ENCODE measurements around the gene CLCN1. TPM values are rescaled to one million over a fixed set of nuclear protein-coding genes. Genes with fewer than 3 reads are reported as not detected.

The CLCN1 gene
- total and polyA plus RNA-seq, 2 of the 8 experiments (the other 6 are each of a cell fraction or from before 2014, with no cell fraction given) = 0.36 to 0.41 TPM

GRCh38 chr7:143299346-143299745, 16.6 kb upstream of the CLCN1 start:
- POLR2A ChIA-PET (ENCODE audit: partially characterized antibody) = interaction anchor here (0.7 to 1.4 kb wide), 7 partner anchors 9 to 91 kb away, joined by 3 to 10 read pairs (median 3); partner anchors contain the start of gene CASP2
- peaks cover 40 to 95% (median 76%) of the 10 kb centered on the region in 4 experiments for H3K36me3 ChIP-seq (ENCODE audit: control insufficient read depth in 2 of 4, insufficient read depth in 4 of 4, low read length in 3 of 4)

More at GRCh38 chr7:143299346-143299745, 16.6 kb upstream of the CLCN1 start:
- H2BK20ac ChIP-seq (ENCODE audit: low read length) = no peak overlapping the region
- no peaks in the 10 kb centered on the region for H3K9me3 ChIP-seq (ENCODE audit: insufficient read depth in 2 of 2, low read depth in 1 of 2, low read length in 1 of 2)
- H2BK12ac ChIP-seq (ENCODE audit: low read depth, low read length) = no peak overlapping the region
- DNase-seq (ENCODE audit: low read depth in 1 of 2, low spot score in 2 of 2) = no peak
- TF ChIP-seq POLR2A (IDR thresholded peaks at IDR 0.05; ENCODE audit: control extremely low read depth in 1 of 2, low read depth in 2 of 2, low read length in 2 of 2) (no peak), YY1 (IDR thresholded peaks at IDR 0.05; ENCODE audit: low read depth, low read length) (no peak), CBX5 (IDR thresholded peaks at IDR 0.05; ENCODE audit: low read depth, low read length) (no peak), CHD2 (IDR thresholded peaks at IDR 0.05; ENCODE audit: low read length) (no peak), CBX8 (IDR thresholded peaks at IDR 0.05; ENCODE audit: borderline replicate concordance, low read depth, low read length) (no peak), MAX (IDR thresholded peaks at IDR 0.05) (no peak), EGR1 (IDR thresholded peaks at IDR 0.05; ENCODE audit: borderline replicate concordance, low read depth, low read length) (no peak), KDM1A (IDR thresholded peaks at IDR 0.05; ENCODE audit: borderline replicate concordance, low read length) (no peak), CREB1 (IDR thresholded peaks at IDR 0.05) (no peak), BCL11A (IDR thresholded peaks at IDR 0.05; ENCODE audit: low read depth in 2 of 2, low read length in 2 of 2) (no peak)
- FAIRE-seq = no peak
- no peaks in the 10 kb centered on the region for H3K4me1 ChIP-seq (replicated peaks in 1 of 4; ENCODE audit: control insufficient read depth in 3 of 4, insufficient read depth in 4 of 4, low read length in 3 of 4)
- 94% methylated on average over 2 of the region's 2 CpGs; no CpG with 5 or more reads in 1 of the 2 experiments for WGBS, 2 experiments (ENCODE audit: extremely low coverage in 1 of 2, insufficient coverage in 1 of 2, insufficient read length in 1 of 2, insufficient replicate concordance in 2 of 2, low coverage in 1 of 2, low lambda C conversion rate in 2 of 2, missing lambda C conversion rate in 1 of 2)
- no peak overlapping the region for H3K9ac ChIP-seq (replicated peaks in 1 of 4; ENCODE audit: extremely low read depth in 1 of 4, low read depth in 3 of 4, low read length in 3 of 4)
- no peak overlapping the region for H3K4me2 ChIP-seq (ENCODE audit: insufficient read depth in 1 of 2, low read depth in 2 of 2, low read length in 2 of 2)
- no peaks in the 10 kb centered on the region for H3K23me2 ChIP-seq (ENCODE audit: low read depth, low read length)
- no peak overlapping the region for H2BK5ac ChIP-seq (ENCODE audit: low read depth, low read length)
- H3K4me3 ChIP-seq (ENCODE audit: extremely low read depth in 1 of 4, insufficient read depth in 2 of 4, low read depth in 3 of 4, low read length in 4 of 4) = no peak overlapping the region
- H2BK15ac ChIP-seq (ENCODE audit: low read length) = no peak overlapping the region
- H2AK5ac ChIP-seq (ENCODE audit: low read depth, low read length) = no peak overlapping the region
- H4K8ac ChIP-seq (ENCODE audit: extremely low read depth, insufficient read depth, low read length) = no peak overlapping the region
- H3K79me2 ChIP-seq (ENCODE audit: control insufficient read depth in 1 of 2, insufficient read depth in 2 of 2, low read length in 2 of 2) = peaks cover 0 to 3% of the 10 kb centered on the region in 2 experiments; a peak in 1 of 4 replicates
- H2BK120ac ChIP-seq (replicated peaks; ENCODE audit: low read depth, low read length) = no peak overlapping the region
- no peak overlapping the region for H3K4ac ChIP-seq (replicated peaks; ENCODE audit: insufficient read length, low read depth, low read length)
- H3K79me1 ChIP-seq (ENCODE audit: low read depth, low read length) = no peaks in the 10 kb centered on the region
- H3K27me3 ChIP-seq (replicated peaks in 1 of 4; ENCODE audit: control insufficient read depth in 3 of 4, extremely low read depth in 1 of 4, insufficient read depth in 3 of 4, low read length in 3 of 4) = no peaks in the 10 kb centered on the region
- no peak overlapping the region for H3K56ac ChIP-seq (replicated peaks; ENCODE audit: insufficient read length, low read depth, low read length)
- peaks cover 2 to 9% of the 10 kb centered on the region in 2 experiments for H4K20me1 ChIP-seq (replicated peaks in 1 of 2; ENCODE audit: control insufficient read depth in 1 of 2, insufficient read depth in 2 of 2, low read length in 2 of 2)
- H4K91ac ChIP-seq (replicated peaks; ENCODE audit: insufficient read length, low read length) = no peak overlapping the region
- H4K5ac ChIP-seq (ENCODE audit: insufficient read length, low read depth, low read length) = no peak overlapping the region
- CTCF ChIA-PET (ENCODE audit: partially characterized antibody) = interaction anchor here (0.5 to 8.9 kb wide), 54 partner anchors 8 to 841 kb away, joined by 3 to 91 read pairs (median 5); partner anchors contain the start of genes CASP2, CLCN1, EPHA1 and EPHB6
- H2AFZ ChIP-seq (ENCODE audit: low read length) = no peak overlapping the region
- H3K27ac ChIP-seq (ENCODE audit: low read depth, low read length) = no peak overlapping the region
- no peak overlapping the region for H3K18ac ChIP-seq (ENCODE audit: extremely low read depth, low read length)
- H3K23ac ChIP-seq (ENCODE audit: insufficient read length) = no peak overlapping the region
- H3K14ac ChIP-seq (ENCODE audit: insufficient read length) = no peak overlapping the region
